CD14-positive monocyte (primary cell): ENCODE measurements around the gene BMPR1B. TPM values are rescaled to one million over a fixed set of nuclear protein-coding genes. Genes with fewer than 3 reads are reported as not detected.

Source experiments
- DNase-seq, 3 donors: peaks; one replicate each; pipeline ENCODE4 v3.0.0-alpha.2; 2011 to 2022
- H2AFZ ChIP-seq: 2 replicates; pipeline ENCODE4 v1.6.0; 2012; ENCODE audit warnings: mild to moderate bottlenecking, low read depth, low read length, inconsistent platforms; ENCODE audit not compliant: insufficient read depth, poor library complexity, severe bottlenecking
- H3K27ac ChIP-seq, 2 donors: 1 replicate in 1 of 2; 2 replicates in 1 of 2; pipeline ENCODE4 v1.5.1; 2012 to 2013; ENCODE audit warnings: low read length in 2 of 2, control low read depth in 1 of 2, inconsistent platforms in 1 of 2, low read depth in 1 of 2, mild to moderate bottlenecking in 1 of 2
- H3K27me3 ChIP-seq, 2 donors: one replicate each; pipeline versions ENCODE4 v1.6.0 to v1.6.1; 2011 to 2013; ENCODE audit warnings: low read length in 2 of 2; ENCODE audit not compliant: control insufficient read depth in 2 of 2, insufficient read depth in 2 of 2
- H3K36me3 ChIP-seq, 2 donors: replicated peaks in 1 of 2; 1 replicate in 1 of 2; 2 replicates in 1 of 2; pipeline versions ENCODE4 v1.5.1 to v1.6.1; 2012 to 2013; ENCODE audit warnings: low read length in 2 of 2, control low read depth in 1 of 2, inconsistent platforms in 1 of 2, mild to moderate bottlenecking in 1 of 2; ENCODE audit not compliant: insufficient read depth in 2 of 2, control insufficient read depth in 1 of 2
- H3K4me1 ChIP-seq, 2 donors: 1 replicate in 1 of 2; 2 replicates in 1 of 2; pipeline versions ENCODE4 v1.5.1 to v1.6.1; 2012 to 2013; ENCODE audit warnings: low read length in 2 of 2, control low read depth in 1 of 2, inconsistent platforms in 1 of 2, mild to moderate bottlenecking in 1 of 2, moderate library complexity in 1 of 2; ENCODE audit not compliant: insufficient read depth in 2 of 2, control insufficient read depth in 1 of 2
- H3K4me2 ChIP-seq: replicated peaks from 2 replicates; pipeline ENCODE3; 2012; ENCODE audit warnings: low read length, moderate library complexity, mild to moderate bottlenecking; ENCODE audit not compliant: poor library complexity, severe bottlenecking; ENCODE audit errors: extremely low read depth
- H3K4me3 ChIP-seq, 3 experiments: fragments of 200-600 bp in 1 of 3; sonication (generic) in 1 of 3; replicated peaks in 1 of 3; 1 replicate in 2 of 3; 2 replicates in 1 of 3; pipeline ENCODE4 v1.5.1; 2011 to 2013; ENCODE audit warnings: low read length in 3 of 3, mild to moderate bottlenecking in 3 of 3, control low read depth in 2 of 3, low read depth in 2 of 3, inconsistent platforms in 1 of 3, moderate library complexity in 1 of 3
- H3K79me2 ChIP-seq: 2 replicates; pipeline ENCODE4 v1.6.0; 2012; ENCODE audit warnings: mild to moderate bottlenecking, control low read depth, inconsistent platforms, low read length, moderate library complexity; ENCODE audit not compliant: insufficient read depth
- H3K9ac ChIP-seq: 2 replicates; pipeline ENCODE4 v1.6.0; 2017; ENCODE audit warnings: low read length, mild to moderate bottlenecking; ENCODE audit not compliant: insufficient read depth, poor library complexity, severe bottlenecking
- H3K9me3 ChIP-seq, 2 donors: replicated peaks in 1 of 2; 1 replicate in 1 of 2; 2 replicates in 1 of 2; pipeline versions ENCODE4 v1.5.1 to v1.6.1; 2012 to 2013; ENCODE audit warnings: low read length in 2 of 2, control low read depth in 1 of 2; ENCODE audit not compliant: control insufficient read depth in 1 of 2, insufficient read depth in 1 of 2
- H4K20me1 ChIP-seq: 2 replicates; pipeline ENCODE4 v1.6.0; 2012; ENCODE audit warnings: mild to moderate bottlenecking, low read length, control low read depth, moderate library complexity; ENCODE audit not compliant: insufficient read depth
- H3K27ac Mint-ChIP-seq, 7 donors: one replicate each; pipeline ENCODE4 v1.8.0; 2020; ENCODE audit warnings: mild to moderate bottlenecking in 7 of 7, mixed read lengths in 7 of 7, moderate library complexity in 6 of 7, inconsistent platforms in 2 of 7
- H3K27me3 Mint-ChIP-seq, 3 donors: one replicate each; pipeline ENCODE4 v1.8.0; 2021 to 2022; ENCODE audit warnings: low read depth in 3 of 3, mild to moderate bottlenecking in 3 of 3, mixed read lengths in 3 of 3, moderate library complexity in 3 of 3, inconsistent platforms in 1 of 3
- H3K36me3 Mint-ChIP-seq, 2 donors: one replicate each; pipeline ENCODE4 v1.8.0; 2020; ENCODE audit warnings: mixed read lengths in 2 of 2, inconsistent platforms in 1 of 2, mild to moderate bottlenecking in 1 of 2
- H3K4me1 Mint-ChIP-seq: one replicate; pipeline ENCODE4 v1.8.0; 2020; ENCODE audit warnings: mild to moderate bottlenecking, mixed read lengths
- H3K4me3 Mint-ChIP-seq, 2 donors: one replicate each; pipeline ENCODE4 v1.8.0; 2020; ENCODE audit warnings: mild to moderate bottlenecking in 2 of 2, mixed read lengths in 2 of 2, moderate library complexity in 1 of 2
- H3K9me3 Mint-ChIP-seq, 7 donors: one replicate each; pipeline ENCODE4 v1.8.0; 2020 to 2022; ENCODE audit warnings: mixed read lengths in 7 of 7, mild to moderate bottlenecking in 6 of 7, moderate library complexity in 6 of 7, inconsistent platforms in 2 of 7
- WGBS: methylation state at CpG from one replicate; pipeline ENCODE4 v1.1.5; 2013; ENCODE audit warnings: missing lambda C conversion rate; ENCODE audit not compliant: insufficient coverage; 5-methylcytosine and 5-hydroxymethylcytosine counted together
- intact Hi-C, 2 donors: fragments of 100-400 bp; cut with micrococcal nuclease; formaldehyde crosslinking; loops; one replicate each; pipeline versions ENCODE4 v1.15.0 to v1.15.1; 2023
- polyA plus RNA-seq, 3 donors: library from polyadenylated mRNA; depleted of rRNA in 1 of 3; unstranded in 2 of 3; stranded (reverse) in 1 of 3; fragments of 300-500 nt in 2 of 3; fragments of >200 nt in 1 of 3; fragmentation: Illumina TruSeq in 2 of 3; gene quantifications; 1 replicate in 2 of 3; 2 replicates in 1 of 3; pipeline ENCODE4 v1.2.3, GENCODE V29; 2012 to 2021
- TF ChIP-seq, protein P1 (sequence below): fragments of 200-600 bp; IDR thresholded peaks from one replicate; pipeline ENCODE4 v1.8.0; 2022; ENCODE audit warnings: antibody characterized with exemption, mild to moderate bottlenecking

BMPR1B gene
- polyA plus RNA-seq, 3 donors, result not detected

DNA sequence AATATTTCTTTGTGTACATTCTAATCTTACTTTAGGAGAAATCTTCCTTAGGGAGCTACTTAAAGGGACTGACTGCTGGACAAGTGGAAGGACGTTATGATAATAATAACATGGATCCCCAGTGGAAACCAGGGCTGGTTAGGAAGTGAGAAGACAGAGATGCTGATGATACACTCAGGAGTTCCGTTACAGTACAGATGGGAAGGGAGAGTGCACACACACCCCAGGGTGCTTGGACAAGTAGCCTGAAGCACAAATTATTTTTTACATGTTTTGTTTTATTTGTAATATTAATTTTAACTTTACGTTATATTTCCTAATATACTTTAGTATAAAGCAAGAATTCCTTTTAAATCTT lies 84.1 kb downstream of the BMPR1B start:
- no peak overlapping the region for H3K9ac ChIP-seq
- no peak for DNase-seq
- intact Hi-C loops, result no loop called here
- H3K27ac ChIP-seq, result no peak overlapping the region
- no peaks in the 10 kb centered on the region for H3K79me2 ChIP-seq
- no peaks in the 10 kb centered on the region for H3K27me3 Mint-ChIP-seq
- H3K4me2 ChIP-seq, result no peak overlapping the region
- H3K9me3 ChIP-seq, result no peaks in the 10 kb centered on the region
- WGBS, result no CpG with 5 or more reads among the region's 3 CpGs
- H2AFZ ChIP-seq, result no peak overlapping the region
- H3K27me3 ChIP-seq, result no peaks in the 10 kb centered on the region
- no peak overlapping the region for H3K27ac Mint-ChIP-seq
- H3K4me1 Mint-ChIP-seq, result no peaks in the 10 kb centered on the region
- no peak overlapping the region for H3K4me3 ChIP-seq
- H3K36me3 Mint-ChIP-seq, result no peaks in the 10 kb centered on the region
- H3K4me1 ChIP-seq, result no peaks in the 10 kb centered on the region
- no peaks in the 10 kb centered on the region for H3K36me3 ChIP-seq
- no peaks in the 10 kb centered on the region for H4K20me1 ChIP-seq
- TF ChIP-seq, protein P1, sequence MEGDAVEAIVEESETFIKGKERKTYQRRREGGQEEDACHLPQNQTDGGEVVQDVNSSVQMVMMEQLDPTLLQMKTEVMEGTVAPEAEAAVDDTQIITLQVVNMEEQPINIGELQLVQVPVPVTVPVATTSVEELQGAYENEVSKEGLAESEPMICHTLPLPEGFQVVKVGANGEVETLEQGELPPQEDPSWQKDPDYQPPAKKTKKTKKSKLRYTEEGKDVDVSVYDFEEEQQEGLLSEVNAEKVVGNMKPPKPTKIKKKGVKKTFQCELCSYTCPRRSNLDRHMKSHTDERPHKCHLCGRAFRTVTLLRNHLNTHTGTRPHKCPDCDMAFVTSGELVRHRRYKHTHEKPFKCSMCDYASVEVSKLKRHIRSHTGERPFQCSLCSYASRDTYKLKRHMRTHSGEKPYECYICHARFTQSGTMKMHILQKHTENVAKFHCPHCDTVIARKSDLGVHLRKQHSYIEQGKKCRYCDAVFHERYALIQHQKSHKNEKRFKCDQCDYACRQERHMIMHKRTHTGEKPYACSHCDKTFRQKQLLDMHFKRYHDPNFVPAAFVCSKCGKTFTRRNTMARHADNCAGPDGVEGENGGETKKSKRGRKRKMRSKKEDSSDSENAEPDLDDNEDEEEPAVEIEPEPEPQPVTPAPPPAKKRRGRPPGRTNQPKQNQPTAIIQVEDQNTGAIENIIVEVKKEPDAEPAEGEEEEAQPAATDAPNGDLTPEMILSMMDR, result no peak
- peaks cover 0 to 14% (median 5%) of the 10 kb centered on the region in 7 donors for H3K9me3 Mint-ChIP-seq
- H3K4me3 Mint-ChIP-seq, result no peak overlapping the region

DNA sequence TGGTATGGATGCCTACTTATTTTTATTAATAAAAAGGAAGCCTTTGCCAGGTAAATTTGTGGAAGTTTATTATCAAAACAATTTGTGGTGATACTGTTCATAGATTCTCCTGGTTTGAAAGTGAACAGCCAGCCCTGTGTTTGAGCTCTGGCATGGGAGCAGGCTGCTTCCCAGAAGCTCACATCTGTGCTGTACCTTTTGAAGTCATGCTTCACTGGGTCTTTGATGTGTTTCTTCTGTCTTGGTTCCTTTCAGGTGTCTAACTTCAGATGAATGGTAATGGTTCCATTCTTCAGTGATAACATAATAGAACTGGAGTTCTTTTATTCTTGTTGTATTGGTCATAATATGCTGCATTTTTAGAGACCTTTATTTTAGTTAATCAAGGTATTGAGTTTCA lies 85.5 kb downstream of the BMPR1B start:
- Histone ChIP-seq H3K36me3 (no peaks in the 10 kb centered on the region), H3K9me3 (no peaks in the 10 kb centered on the region), H3K27ac (no peak overlapping the region), H3K4me2 (no peak overlapping the region), H3K27me3 (no peaks in the 10 kb centered on the region), H3K9ac (no peak overlapping the region), H2AFZ (no peak overlapping the region), H3K4me1 (no peaks in the 10 kb centered on the region), H3K79me2 (no peaks in the 10 kb centered on the region), H3K4me3 (no peak overlapping the region), H4K20me1 (no peaks in the 10 kb centered on the region)
- H3K36me3 Mint-ChIP-seq, result no peaks in the 10 kb centered on the region
- intact Hi-C loops, result no loop called here
- TF ChIP-seq, protein P1, result no peak
- peaks cover 0 to 16% (median 6%) of the 10 kb centered on the region in 7 donors for H3K9me3 Mint-ChIP-seq
- H3K27me3 Mint-ChIP-seq, result no peaks in the 10 kb centered on the region
- no peak for DNase-seq
- H3K27ac Mint-ChIP-seq, result no peak overlapping the region
- H3K4me3 Mint-ChIP-seq, result no peak overlapping the region
- H3K4me1 Mint-ChIP-seq, result no peaks in the 10 kb centered on the region
